ENCODE results near the gene ARHGAP12.
A peak's percentile ranks its signal among the peaks of the same experiment; 100 is the strongest.

The ARHGAP12 gene

GRCh38 chr10:31939797-31940708, 11.4 kb upstream of the ARHGAP12 start:
- TF ChIP-seq POLR2A (IDR thresholded peaks at IDR 0.05; ENCODE audit: low read length) (no peak), GATA1 (IDR thresholded peaks at IDR 0.05; ENCODE audit: low read depth, low read length) (no peak)
- no peak for DNase-seq

- DNase-seq: no peak
- TF ChIP-seq GATA1 (IDR thresholded peaks at IDR 0.05; ENCODE audit: low read depth, low read length): no peak
- no peak for TF ChIP-seq POLR2A (IDR thresholded peaks at IDR 0.05; ENCODE audit: low read length)
Observed at GRCh38 chr10:31937371-31937770, 8.7 kb upstream of the ARHGAP12 start.

GRCh38 chr10:31936933-31937332, 8.3 kb upstream of the ARHGAP12 start:
- TF ChIP-seq POLR2A (IDR thresholded peaks at IDR 0.05; ENCODE audit: low read length) (no peak), GATA1 (IDR thresholded peaks at IDR 0.05; ENCODE audit: low read depth, low read length) (no peak)
- no peak for DNase-seq

- no peak for TF ChIP-seq POLR2A (IDR thresholded peaks at IDR 0.05; ENCODE audit: low read length)
- no peak for TF ChIP-seq GATA1 (IDR thresholded peaks at IDR 0.05; ENCODE audit: low read depth, low read length)
- no peak for DNase-seq
Observed at GRCh38 chr10:31936086-31936485, 7.5 kb upstream of the ARHGAP12 start.

- DNase-seq: no peak
- no peak for TF ChIP-seq GATA1 (IDR thresholded peaks at IDR 0.05; ENCODE audit: low read depth, low read length)
- TF ChIP-seq POLR2A (IDR thresholded peaks at IDR 0.05; ENCODE audit: low read length): no peak
Observed at GRCh38 chr10:31935678-31936077, 7.0 kb upstream of the ARHGAP12 start.

GRCh38 chr10:31932838-31933237, 4.2 kb upstream of the ARHGAP12 start:
- no peak for DNase-seq
- no peak for TF ChIP-seq GATA1 (IDR thresholded peaks at IDR 0.05; ENCODE audit: low read depth, low read length)
- TF ChIP-seq POLR2A (IDR thresholded peaks at IDR 0.05; ENCODE audit: low read length): no peak

- TF ChIP-seq POLR2A (IDR thresholded peaks at IDR 0.05; ENCODE audit: low read length) (no peak), GATA1 (IDR thresholded peaks at IDR 0.05; ENCODE audit: low read depth, low read length) (no peak)
- DNase-seq: no peak
Observed at GRCh38 chr10:31930856-31931255, 2.2 kb upstream of the ARHGAP12 start.

- DNase-seq: peak; percentile 39 to 60
Observed at GRCh38 chr10:31930023-31930751, 1.6 kb upstream of the ARHGAP12 start.

GRCh38 chr10:31929261-31930022, 811 bp upstream of the ARHGAP12 start:
- peak; percentile 74 to 78 for DNase-seq
- TF ChIP-seq POLR2A (IDR thresholded peaks at IDR 0.05; ENCODE audit: low read length) (peak; percentile 4), GATA1 (IDR thresholded peaks at IDR 0.05; ENCODE audit: low read depth, low read length) (no peak)

More at GRCh38 chr10:31930023-31930751, 1.6 kb upstream of the ARHGAP12 start:
- no peak for TF ChIP-seq GATA1 (IDR thresholded peaks at IDR 0.05; ENCODE audit: low read depth, low read length)
- TF ChIP-seq POLR2A (IDR thresholded peaks at IDR 0.05; ENCODE audit: low read length): no peak

GRCh38 chr10:31927884-31928548, 615 bp downstream of the ARHGAP12 start:
- no peak for TF ChIP-seq GATA1 (IDR thresholded peaks at IDR 0.05; ENCODE audit: low read depth, low read length)
- TF ChIP-seq POLR2A (IDR thresholded peaks at IDR 0.05; ENCODE audit: low read length): no peak
- peak; percentile 73 to 78 for DNase-seq

GRCh38 chr10:31927565-31927883, 1.1 kb downstream of the ARHGAP12 start:
- TF ChIP-seq POLR2A (IDR thresholded peaks at IDR 0.05; ENCODE audit: low read length) (no peak), GATA1 (IDR thresholded peaks at IDR 0.05; ENCODE audit: low read depth, low read length) (no peak)
- no peak for DNase-seq

GRCh38 chr10:31926765-31927564, 1.7 kb downstream of the ARHGAP12 start:
- no peak for TF ChIP-seq POLR2A (IDR thresholded peaks at IDR 0.05; ENCODE audit: low read length)
- TF ChIP-seq GATA1 (IDR thresholded peaks at IDR 0.05; ENCODE audit: low read depth, low read length): no peak
- DNase-seq: peak; percentile 17 to 22

GRCh38 chr10:31926160-31926559, 2.5 kb downstream of the ARHGAP12 start:
- no peak for DNase-seq
- TF ChIP-seq POLR2A (IDR thresholded peaks at IDR 0.05; ENCODE audit: low read length) (no peak), GATA1 (IDR thresholded peaks at IDR 0.05; ENCODE audit: low read depth, low read length) (no peak)
